ENCODE results near the gene DIAPH3.

DIAPH3 gene

DNA sequence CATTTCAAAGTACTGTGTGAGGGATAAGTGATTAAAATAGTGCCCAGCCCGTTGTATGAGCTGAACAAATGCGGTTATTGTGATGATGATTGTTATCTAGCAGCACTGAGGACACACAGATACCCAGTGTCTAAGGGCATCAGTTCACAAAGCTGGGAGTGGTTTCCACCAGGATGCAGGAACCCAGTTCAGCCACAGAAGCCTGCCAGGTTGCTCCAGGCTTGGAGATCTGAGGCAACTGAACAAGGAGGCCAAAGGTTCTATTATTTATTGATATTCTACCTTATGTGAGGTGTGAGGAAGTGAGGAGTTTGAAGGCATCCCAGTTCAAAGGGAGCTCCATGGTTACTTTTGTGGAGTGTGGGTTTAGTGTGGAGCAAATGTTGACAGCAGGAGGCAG lies 13.2 kb downstream of the DIAPH3 start:
- no peak for DNase-seq

DNA sequence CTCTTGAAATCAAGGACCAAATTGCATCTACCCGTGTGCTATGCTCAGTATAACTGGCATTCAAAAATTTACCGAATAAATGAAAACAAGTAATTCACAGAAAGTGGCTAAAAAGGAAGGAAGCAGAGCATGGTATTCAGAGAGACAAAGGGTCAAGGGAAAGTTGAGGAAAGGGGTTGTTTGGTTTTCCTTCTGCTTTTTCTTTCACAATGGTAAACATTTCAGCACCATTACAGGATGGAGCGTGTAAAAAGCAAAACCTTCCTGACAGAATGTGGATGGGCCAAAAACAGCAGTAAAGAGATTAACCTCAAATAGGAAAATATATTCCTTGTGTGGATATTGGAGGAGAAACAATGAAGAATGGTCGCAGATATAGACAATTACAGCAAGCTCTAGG lies 14.8 kb downstream of the DIAPH3 start:
- no peak for DNase-seq

DNA sequence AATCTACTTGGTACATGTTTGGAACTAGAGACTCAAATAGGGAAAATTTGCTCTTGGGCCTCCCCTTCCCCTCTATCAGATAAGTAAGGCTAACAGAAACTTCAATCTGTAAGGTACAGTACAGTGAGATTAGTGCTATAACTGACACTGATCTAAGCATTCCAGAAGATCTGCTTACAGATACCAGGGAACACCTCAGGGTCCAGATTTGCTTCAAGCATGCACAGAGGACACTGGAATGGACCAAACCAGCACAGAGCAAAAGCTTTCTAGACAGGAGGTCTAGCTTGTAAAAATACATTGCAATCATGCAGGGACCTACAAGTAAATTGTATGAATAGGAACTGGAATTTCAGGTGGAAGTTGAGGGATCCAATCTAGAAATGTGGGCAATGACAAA lies 16.4 kb downstream of the DIAPH3 start:
- no peak for DNase-seq

DNA sequence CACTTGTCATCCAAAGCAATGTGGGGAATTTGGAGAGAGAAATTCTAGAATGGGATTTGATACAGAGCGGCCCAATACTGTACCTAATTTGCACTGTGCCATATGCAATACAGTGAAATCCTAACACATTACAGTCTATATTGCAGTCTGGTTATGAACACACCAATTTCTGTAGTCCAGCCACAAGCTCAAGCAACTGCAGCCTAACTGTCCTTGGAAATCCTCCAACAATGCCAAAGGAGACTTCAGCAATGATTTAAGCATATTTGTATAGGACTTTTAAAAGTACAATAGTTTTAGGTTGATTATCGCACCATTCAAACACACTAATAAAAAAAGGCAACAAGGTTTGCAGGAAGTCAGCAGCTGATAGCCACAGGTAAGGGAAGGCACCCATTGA lies 17.3 kb downstream of the DIAPH3 start:
- DNase-seq = no peak

DNA sequence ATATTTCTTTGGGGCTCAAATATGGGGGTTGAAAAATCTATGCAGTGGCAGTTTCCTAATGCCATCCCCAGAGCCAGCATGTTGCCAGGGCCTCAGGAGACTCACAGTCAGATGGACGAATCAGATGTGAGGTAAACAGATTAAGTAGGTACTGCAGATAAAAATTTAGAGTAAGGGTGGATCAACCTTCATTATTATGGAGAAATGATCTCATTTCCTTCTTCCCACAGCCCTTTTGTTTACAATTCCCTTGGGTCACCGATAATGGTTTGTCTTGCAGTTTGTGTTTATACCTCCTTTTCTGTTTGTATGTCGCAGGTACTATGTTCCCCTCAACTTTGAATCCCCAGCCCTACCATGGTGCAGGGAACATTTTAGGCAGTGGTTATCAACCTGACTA lies 20.0 kb downstream of the DIAPH3 start:
- no peak for DNase-seq

DNA sequence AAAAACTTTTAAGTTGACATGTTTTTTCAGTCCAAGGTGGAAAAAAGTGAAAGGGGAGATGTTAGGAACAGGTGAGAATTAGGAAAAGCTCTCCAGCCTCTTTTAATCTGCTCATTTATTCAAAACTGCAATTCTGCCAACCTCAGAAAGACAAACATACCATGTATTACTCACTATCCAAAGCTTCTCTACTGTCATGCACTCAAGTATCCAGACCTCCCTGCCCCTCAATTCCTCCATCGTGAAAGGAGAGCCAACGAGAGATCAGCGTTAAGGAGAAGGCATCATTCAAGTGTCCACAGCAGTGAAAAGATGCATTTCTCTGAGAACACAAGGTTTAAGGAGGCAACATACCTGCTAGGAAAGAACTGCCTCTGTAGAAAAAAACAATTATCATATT lies 24.5 kb downstream of the DIAPH3 start:
- no peak for DNase-seq

DNA sequence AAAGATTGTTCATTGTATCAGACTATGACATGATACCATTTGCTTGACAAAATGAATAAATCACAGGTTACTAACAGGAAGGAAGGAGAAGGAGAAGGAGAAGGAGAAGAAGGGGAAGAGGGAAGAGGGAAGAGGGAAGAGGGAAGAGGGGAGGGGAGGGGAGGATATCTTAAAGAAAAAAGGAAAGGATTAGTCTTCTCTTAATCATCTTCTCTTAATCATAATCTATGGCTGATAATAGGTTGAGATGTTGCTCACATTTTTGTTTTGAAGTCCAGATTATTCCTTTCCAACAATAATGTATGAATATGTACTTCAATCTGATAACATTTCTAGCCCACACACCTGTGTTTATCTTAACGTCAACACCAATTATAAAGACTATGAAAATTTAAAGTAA lies 25.1 kb downstream of the DIAPH3 start:
- DNase-seq = no peak

DNA sequence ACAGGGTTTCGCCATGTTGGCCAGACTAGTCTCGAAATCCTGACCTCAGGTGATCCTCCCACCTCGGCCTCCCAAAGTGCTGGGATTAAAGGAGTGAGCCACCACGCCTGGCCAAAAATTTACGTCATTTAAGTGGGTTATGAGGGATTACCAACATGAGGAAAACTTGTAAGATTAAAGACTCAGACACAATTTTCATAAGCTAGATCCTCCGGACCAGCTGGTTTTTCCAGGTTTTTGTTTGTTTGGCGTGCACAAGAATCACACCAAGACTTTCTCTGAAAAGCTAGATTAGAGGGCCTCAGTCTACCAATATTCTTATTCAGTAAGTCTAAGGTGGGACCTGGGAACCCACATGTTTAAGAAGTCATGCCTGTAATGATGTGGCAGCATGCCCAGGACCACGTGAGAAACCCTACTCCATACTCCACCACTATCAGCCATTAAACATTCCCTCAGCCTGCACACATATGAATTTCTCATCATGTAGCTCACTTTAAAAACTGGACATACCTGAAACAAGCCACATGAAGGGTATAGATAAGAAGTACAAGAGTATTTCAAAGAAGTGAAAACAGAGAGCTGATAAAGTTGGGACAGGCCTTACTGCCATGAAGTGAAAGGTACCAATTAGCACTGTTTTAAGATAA lies 25.7 kb downstream of the DIAPH3 start:
- DNase-seq = no peak

DNA sequence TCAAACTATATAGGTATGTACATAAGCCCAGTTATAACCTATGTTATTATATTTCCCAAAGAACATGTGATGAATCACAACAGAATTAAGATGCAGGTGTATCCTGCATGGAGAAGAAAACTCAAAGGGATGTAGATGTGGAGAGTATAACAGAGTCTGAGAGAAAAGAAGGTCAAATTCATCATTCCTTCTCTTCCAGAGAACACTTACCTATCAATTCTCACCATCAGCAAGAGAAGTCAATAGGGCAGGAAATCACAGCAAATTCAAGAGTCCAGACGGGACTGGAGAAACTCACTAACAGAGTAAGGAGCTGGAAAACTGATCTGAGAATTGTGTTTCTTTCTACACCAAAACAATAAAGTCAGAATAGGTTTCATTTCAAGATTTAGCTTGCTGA lies 28.4 kb downstream of the DIAPH3 start:
- DNase-seq = no peak

DNA sequence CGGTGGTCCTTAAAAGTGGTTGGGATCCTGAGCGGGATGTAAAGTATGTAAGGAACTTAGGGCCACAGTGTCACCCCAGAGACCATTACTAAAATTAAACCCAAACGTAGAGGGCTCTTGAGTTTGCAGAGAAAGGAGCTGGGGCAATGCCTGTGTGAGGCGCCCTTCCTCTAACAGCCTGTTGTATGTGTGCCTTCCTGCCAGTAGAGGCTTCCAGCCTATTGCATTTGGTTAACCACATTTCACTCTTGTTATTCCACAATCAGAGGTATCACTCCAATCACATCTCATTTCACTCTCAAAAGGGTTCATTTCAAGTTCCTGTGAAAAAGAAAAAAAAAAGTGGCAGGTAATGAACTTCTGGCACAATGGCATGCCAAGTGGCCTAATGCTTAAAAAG lies 29.4 kb downstream of the DIAPH3 start:
- no peak for DNase-seq

DNA sequence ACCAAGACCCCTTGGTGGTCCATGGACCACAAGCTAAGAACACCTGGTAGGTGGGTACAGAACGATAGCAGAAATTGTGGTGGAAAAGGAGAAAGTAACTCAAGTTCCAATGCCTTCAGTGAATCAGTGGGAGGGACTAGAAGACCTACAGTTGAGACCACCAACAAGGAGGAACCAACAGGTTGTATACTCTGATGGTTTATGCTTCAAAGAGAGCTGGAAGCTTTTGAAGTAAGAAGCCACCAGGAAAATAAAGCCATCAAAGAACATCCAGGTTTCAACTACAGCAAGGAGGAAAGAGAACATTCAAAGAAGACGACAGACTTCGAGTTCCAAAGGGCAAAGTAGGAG lies 42.4 kb downstream of the DIAPH3 start:
- no peak for DNase-seq

DNA sequence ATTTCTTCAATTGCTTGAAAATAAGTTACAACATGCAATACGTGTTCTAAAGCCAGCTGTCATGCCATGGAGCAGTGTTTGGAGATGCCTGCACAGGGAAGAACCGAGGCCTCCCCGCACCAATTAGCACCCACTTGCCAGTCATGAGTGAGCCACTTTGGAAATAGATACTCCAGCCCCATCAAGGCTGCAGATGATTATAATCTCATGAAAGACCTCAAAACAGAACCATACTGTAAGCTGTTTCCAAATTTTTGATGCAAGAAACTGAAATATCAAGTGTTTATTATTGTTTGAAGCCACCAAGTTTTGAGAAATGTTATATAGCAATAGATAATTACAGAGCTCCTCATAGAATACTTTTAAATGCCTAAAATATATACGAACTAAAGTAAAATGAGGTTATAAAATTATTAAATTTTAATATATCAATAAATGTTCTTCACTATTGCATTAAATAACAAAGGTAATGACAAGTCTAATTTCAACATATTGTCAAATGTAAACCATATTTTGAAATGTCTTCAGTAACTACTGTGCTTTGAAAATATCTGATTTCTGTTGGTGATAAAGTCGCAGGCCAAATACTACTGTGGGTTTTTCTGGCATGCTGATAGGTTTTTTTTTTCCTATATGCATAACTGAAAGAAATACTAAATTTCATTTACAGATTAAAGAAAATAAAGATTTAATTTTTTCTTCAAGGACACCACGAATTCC lies 43.0 kb downstream of the DIAPH3 start:
- no peak for DNase-seq

DNA sequence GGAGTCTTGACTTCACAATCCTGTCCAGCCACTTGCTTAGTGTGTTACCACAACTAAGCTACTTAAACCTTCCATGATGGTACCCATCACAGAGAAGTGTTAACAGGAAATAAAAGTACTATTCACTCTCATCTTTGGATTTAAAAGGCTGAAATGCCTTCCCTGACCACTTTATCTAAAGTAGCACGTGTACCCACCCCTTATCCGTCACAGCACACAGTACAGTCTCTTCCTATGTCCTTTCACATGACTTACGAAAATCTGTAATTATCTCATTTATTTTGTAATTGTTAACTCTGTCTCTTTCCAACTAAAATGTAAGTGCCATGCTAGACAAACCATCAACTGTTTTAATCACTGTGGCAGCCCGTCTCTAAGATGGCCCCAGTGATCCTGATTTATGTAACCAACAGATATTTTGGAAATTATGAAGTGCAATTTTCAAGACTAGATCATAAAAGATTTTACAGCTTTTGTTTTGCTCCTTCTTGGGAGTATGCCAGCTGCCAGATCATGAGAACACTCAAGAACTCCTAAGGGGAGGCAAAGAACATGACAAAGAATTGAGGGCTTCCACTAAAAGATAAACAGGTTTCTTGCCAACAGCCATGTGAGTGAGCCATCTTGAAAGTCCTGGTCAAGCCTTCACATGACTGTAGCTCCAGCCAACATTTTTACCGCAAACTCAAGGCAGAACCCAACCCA lies 44.9 kb downstream of the DIAPH3 start:
- DNase-seq = no peak

DNA sequence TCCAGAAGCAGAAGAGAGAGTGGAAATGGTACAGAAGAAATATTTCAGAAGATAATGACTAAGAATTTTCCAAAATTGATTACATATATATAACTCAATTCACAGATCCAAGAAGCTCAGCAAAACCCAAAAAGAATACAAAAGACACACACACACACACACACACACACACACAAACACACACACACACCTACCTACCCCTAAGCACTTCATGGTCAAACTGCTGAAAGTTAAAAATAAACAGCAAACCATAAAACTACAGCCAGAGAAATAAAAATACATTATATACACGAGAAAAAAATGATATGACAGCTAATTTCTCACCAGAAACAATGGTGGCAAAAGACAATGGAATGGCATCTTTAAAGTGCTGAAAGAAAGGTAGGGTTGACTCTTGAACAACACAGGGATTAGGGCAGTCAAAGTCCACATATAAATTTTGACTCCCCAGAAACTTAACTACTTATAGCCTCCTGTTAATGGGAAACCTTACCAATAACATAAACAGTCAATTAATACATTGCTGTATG lies 49.2 kb downstream of the DIAPH3 start:
- no peak for DNase-seq

DNA sequence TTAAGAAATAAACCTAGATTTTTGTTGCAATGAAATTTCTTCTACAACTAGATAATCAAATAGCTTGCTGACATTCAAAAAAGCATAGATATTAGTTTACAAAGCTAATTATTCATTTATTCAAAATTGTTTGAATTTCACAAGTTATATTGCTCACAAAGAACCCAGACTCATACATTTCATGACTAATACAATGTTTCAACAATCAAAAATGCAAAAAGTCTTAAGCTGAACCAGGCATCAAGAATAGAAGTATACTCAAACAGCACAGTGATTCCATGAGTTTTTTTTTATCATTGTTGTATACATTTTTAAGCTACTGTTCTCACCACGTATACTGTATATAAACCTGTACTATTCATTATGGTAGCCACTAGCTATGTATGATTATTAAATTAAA lies 51.0 kb downstream of the DIAPH3 start:
- DNase-seq = no peak

DNA sequence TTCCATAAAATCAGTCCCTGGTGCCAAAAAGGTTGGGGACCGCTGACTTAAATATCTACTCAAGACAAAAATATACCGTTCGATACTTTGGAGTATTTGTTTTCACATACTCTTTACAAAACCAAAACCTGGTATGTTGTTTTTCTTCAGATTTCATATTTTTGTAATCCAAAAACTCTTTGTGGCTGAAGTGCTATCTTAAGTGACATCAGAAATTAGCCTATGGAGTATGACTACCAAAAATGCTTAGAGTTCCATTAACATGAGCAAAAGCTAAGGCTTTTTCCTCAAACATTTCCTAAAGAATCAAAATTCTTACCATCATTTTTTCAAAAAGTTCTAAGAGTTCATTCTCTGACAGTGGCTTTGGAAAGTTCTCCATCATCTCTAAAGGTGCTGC lies 52.0 kb downstream of the DIAPH3 start:
- no peak for DNase-seq

DNA sequence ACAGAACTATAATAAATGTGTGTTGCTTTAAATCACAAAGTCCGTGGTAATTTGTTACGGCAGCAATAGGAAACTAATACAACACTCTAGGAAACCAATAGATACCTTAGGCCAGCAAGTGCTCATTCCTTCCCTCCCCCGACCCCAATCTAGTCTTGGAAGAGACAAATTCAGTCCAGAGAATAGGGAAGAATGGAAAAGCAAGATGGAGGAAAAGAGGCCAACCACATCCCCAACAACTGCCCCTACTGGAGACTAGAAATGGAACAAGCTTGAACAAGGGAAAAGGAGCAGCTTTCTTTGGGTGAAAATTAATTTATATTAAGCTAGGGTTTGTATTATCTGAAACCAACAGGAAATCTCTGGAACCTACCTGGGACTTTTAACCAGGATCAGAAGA lies 54.4 kb downstream of the DIAPH3 start:
- DNase-seq = no peak

DNA sequence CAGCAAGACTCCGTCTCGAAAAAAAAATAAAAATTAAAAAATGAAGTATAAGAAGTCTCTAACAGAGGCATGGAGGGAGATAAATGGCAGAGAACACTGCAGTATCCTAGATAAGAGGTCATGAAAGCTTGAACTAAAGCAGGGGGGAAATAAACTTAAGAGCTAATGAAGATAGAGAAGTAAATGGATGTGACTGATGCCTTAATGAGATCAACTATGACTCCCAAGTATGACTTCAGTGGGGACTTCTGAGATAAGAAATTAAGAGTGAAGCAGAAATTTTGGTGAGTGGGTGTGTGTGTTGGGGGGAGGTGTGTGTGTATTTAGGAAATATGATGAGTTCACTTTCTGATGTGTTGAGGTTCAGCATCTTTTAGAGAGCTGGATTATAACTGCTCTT lies 55.1 kb downstream of the DIAPH3 start:
- no peak for DNase-seq

DNA sequence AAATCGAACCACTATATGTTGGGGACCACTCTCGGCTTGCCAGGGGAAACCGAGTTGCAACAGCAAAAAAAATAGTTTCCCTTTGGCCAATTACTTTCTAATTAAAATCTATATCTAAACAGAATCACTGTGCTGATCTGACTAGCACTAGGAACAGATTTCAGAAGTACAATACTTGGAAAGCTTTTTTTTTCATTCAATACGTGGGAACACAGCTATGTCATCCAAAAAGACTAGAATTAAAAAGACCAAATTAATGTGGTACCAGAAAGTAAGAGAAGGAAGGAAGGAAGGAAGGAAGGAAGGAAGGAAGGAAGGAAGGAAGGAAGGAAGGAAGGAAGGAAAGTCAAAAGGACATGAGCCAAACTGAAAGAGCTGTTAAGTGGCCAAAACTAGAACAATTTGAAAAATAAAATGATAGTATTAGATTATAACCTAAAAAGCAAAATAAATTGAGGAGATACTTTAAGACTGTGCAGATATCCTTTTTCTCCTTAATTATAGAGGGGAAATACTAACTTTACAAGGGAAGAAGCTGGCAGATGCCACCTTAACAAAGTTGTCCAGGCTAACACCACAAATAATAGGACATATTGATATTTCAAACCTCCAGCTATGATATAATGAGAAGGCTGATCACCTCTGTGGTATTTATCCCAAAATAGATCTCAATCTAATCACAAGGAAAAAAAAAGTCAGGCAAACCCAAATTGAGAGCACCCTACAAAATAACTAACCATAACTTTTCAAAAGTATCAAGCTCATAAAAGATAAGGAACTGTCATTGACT lies 63.9 kb downstream of the DIAPH3 start:
- DNase-seq = no peak

DNA sequence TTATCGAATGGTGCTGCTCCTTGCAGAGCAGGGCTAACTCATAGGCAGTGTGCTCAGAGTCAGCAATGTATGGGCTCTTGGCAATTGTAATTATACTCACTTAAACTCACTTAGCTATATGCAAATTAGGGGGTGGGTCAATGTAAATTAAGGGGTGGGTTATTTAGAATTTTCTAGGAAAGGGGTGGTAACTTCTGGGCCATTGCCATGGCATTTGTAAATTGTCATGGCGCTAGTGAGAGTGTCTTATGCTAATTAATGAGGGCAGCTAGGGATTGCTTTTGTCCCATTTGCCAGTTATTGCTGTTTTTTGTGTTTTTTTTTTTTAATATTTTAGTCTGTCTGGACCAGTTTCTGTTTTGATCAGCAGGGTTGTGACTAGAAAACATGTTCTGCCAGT lies 68.4 kb downstream of the DIAPH3 start:
- DNase-seq = no peak

DNA sequence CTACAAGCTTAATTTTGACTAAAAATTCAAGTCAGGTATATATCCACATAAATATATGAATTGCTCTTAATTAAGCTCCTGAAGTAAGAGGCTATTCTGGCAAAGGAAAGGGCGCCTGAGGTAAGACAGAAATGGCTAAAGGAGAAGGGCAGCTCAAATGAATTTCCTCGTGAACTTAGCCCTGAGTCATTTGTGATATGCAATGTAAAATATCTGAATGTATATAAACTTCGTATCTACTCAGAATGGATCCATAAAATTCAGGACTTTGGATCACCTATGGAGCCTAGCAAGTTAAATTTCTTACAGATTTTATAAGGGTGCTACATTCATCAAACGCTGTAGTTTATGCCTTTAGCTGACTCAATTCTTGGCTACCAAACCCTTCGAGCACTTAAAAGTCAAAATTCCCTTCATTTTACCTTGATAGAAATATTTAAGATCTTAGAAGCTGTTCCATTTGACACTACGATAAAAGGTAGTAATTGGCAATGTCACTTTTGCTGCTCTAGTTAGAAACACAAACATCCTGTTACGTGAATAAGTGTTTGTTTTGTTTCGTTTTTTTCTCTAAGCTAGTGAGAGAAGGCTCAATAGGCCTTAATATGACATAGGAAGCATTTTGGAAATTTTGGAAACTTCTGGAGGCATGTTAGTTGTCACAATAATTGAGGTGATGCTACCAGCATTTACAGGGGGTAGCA lies 69.2 kb downstream of the DIAPH3 start:
- DNase-seq = no peak

DNA sequence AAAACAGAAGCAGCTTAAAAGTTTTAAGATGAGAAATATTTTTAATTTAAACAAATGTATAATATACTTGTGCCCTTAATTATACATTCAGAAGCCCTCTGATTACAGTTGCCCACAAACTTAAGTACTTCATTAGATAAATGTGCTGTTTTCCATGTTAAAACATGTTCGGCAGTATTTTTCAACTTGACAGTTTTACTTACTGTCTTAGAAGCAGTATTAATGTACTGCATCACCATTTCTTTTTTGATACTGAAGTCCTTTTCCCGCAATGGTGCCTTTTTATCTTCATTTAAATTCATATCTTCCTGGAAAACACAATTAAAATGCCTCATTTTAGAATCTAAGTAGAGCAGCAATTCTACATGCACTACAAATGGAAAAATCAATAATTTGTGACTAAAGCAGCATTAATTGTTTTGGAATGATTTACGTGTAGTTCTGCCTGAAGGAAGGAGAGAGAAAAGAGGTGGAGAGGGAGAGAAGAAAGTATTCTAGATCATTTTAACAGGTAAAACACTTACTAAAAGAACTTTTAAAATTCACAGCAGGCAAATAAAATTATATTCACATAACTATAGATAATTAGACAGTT lies 70.2 kb downstream of the DIAPH3 start:
- DNase-seq = no peak
